ENCODE measurements around the gene MLLT6.
A peak's percentile ranks its signal among the peaks of the same experiment; 100 is the strongest.

The MLLT6 gene

DNA sequence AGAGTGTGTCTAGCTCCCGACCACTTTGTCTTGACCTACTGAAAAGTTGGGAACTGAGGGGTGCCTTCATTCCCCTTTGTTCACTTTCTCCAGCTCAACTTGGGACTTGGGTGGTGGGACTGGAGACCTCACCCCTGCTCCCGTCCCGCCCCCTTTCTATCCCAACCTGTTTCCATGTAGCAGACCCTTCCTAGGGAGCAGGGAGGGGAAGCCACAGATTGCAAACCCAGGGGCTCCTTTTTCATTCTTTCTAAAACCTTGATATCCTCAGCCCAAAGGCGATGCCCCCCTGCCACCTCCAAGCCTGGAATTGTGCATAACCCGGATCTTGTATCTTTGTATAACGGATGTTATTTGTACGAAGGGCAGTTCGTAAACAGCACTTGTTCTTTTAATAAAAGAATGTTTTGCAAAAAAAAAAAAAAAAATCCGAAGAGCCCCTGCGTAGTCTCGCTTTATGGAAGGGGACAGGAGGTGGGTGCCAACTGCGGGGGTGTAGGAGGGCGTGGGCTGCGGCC is 24.4 kb downstream of the MLLT6 start:
- no peak for DNase-seq

- DNase-seq: peak; percentile 53
These were observed 24.9 kb downstream of the MLLT6 start, which contains the start of gene CISD3 for GRCh38 chr17:38729886-38730525. Gene CISD3, plus strand, starts transcription at chr17:38730341. Its CDS starts 18 bp downstream, at chr17:38730359.

GRCh38 chr17:38730526-38731379 is 25.7 kb downstream of the MLLT6 start:
- peak; percentile 70 for DNase-seq

DNA sequence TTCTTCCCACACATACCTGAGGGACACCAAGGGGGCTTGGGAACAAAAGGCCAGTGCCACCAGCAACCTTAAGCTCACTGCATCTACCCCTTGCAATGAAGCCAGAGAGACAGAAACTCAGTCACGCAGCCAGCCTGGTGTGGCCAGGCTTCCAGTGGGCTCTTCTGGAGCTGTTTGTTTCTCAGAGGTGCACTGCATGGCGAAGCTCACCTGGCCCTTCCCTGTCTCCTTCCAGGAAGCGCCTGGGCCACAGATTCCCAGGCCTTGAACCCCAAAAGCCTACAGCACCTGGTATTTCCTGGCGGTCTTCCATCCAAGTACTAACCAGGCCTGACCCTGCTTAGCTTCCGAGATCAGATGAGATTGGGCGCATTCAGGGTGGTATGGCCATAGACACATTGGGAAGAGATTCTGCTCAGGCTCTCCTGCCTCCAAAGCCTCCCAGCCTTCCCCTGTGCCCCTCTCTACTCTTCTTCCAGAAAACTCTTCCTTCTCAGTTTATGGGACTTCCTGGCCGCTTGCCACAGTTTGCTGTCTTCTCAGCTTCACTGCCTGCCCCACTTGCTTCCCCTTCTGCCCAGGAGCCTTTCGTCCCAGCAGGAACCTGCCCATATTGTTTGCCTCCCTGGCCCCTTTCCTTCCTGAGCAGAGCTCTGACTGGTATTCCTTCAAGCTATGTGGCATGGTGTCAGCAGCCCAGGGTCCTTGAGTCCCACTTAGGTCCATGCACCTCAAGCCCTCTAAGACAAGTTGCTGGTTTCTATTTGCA is 26.6 kb downstream of the MLLT6 start:
- DNase-seq: no peak

- DNase-seq: peak; percentile 17
These were observed 27.6 kb downstream of the MLLT6 start for GRCh38 chr17:38732376-38733281.

GRCh38 chr17:38733282-38733981 is 28.4 kb downstream of the MLLT6 start:
- no peak for DNase-seq

GRCh38 chr17:38733982-38734973 is 29.2 kb downstream of the MLLT6 start:
- no peak for DNase-seq

- peak; percentile 4 for DNase-seq
These were observed 30.3 kb downstream of the MLLT6 start for GRCh38 chr17:38735161-38735997.

GRCh38 chr17:38738007-38738662 is 33.1 kb downstream of the MLLT6 start:
- DNase-seq: no peak

- no peak for DNase-seq
These were observed 33.6 kb downstream of the MLLT6 start for GRCh38 chr17:38738686-38739085.

DNA sequence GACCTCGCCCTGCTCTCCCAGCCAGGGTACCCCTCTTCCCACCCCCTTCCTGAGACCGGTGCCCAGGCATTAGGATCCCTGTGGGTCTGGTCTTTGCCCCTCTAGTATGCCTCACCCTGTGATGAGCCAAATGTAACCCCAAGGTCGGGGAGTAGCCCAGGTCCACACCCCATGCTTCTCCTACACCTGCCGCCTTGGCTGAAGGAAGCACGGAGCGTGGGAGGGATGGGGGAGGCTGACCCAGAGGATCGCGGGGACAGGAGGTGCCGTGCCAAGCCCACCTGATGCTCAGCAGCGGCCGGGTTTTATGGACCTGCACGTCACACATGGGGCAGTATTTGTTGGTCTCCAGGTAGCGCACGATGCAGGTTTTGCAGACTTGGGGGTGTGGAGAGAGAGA is 34.2 kb downstream of the MLLT6 start:
- no peak for DNase-seq

DNA sequence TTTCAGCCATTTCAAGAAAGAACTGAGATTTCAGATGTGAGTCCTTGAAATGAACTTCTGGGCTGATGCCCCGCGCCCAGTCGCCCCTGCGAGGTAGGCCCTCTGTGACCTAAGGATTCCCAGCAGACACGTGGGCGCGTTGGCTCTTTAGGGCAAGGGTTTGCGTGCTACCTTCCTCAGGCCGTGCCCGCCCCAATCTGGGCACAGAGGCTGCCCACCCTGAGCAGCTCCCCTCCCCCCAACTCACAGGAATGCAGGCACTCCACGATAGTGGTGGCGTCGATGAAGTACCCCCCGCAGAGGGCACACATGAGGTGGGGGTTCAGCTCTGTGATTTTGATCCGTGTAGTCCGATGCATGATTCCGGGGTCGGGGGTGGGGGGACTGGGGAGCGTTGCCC is 35.0 kb downstream of the MLLT6 start:
- no peak for DNase-seq

DNA sequence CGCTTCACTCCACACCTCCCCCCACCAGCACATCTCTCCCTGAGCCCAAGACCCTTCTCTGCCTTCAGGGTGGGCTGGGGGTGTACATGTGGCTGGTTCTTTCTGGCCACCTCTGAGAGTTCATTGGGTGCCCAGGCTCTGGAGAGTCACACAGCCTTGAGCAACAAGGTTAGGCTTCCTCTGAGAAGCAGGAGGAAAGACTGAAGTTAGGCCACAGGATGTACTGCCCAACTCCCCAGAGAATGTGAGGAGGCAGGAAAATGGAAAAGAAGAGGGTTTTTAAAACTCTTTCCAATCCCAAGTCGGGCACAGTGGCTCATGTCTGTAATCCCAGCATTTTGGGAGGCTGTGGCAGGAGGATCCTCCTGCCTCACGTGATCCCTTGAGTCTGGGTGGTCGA is 35.7 kb downstream of the MLLT6 start:
- no peak for DNase-seq

GRCh38 chr17:38741461-38741860 is 36.4 kb downstream of the MLLT6 start:
- DNase-seq: no peak

- DNase-seq: no peak
These were observed 36.9 kb downstream of the MLLT6 start for GRCh38 chr17:38741921-38742410.

- DNase-seq: no peak
These were observed 37.6 kb downstream of the MLLT6 start for GRCh38 chr17:38742411-38743308.

- no peak for DNase-seq
These were observed 38.6 kb downstream of the MLLT6 start for GRCh38 chr17:38743556-38744171.

Data from kidney glomerular epithelial cell (primary cell).